ENCODE measurements around the gene SH3RF3. TPM values are rescaled to one million over a fixed set of nuclear protein-coding genes. Genes with fewer than 3 reads are reported as not detected.
A peak's percentile ranks its signal among the peaks of the same experiment; 100 is the strongest.

SH3RF3 gene
- total RNA-seq, 2 donors from 2014 or later: 1.3 to 5.6 TPM

- Histone ChIP-seq H3K27ac (peak overlapping the region in 1 of 4 donors; percentile 33), H3K4me3 (no peak overlapping the region), H3K9me3 (no peaks in the 10 kb centered on the region), H3K4me1 (peaks cover 19% of the 10 kb centered on the region), H3K36me3 (replicated peaks in 1 of 2; ENCODE audit: insufficient read depth in 1 of 2, low read depth in 2 of 2) (no peaks in the 10 kb centered on the region), H3K27me3 (no peaks in the 10 kb centered on the region)
- ATAC-seq (peak; percentile 73), DNase-seq (peak in 1 of 4 donors; percentile 59)
- 3 to 8% methylated on average over 2 of the region's 2 CpGs for WGBS, 2 donors
- TF ChIP-seq POLR2A (IDR thresholded peaks at IDR 0.05) (no peak), CTCF (IDR thresholded peaks at IDR 0.05) (no peak)
- intact Hi-C loops (cut with DNase I): no loop called here
Observed at GRCh38 chr2:109226128-109226527, 97.1 kb downstream of the SH3RF3 start.

GRCh38 chr2:109226622-109227021, 97.6 kb downstream of the SH3RF3 start:
- 91 to 95% methylated on average over 6 of the region's 6 CpGs for WGBS, 2 donors
- Histone ChIP-seq H3K27ac (peak overlapping the region in 1 of 4 donors; percentile 33), H3K36me3 (replicated peaks in 1 of 2; ENCODE audit: insufficient read depth in 1 of 2, low read depth in 2 of 2) (no peaks in the 10 kb centered on the region), H3K4me1 (peaks cover 23% of the 10 kb centered on the region), H3K4me3 (no peak overlapping the region), H3K9me3 (no peaks in the 10 kb centered on the region), H3K27me3 (no peaks in the 10 kb centered on the region)
- TF ChIP-seq CTCF (IDR thresholded peaks at IDR 0.05): no peak
- no peak for TF ChIP-seq POLR2A (IDR thresholded peaks at IDR 0.05)
- intact Hi-C loops (cut with DNase I): no loop called here
- DNase-seq (no peak), ATAC-seq (no peak)

GRCh38 chr2:109229094-109229675, 100.2 kb downstream of the SH3RF3 start:
- Histone ChIP-seq H3K4me1 (peaks cover 25% of the 10 kb centered on the region), H3K4me3 (no peak overlapping the region), H3K36me3 (replicated peaks in 1 of 2; ENCODE audit: insufficient read depth in 1 of 2, low read depth in 2 of 2) (no peaks in the 10 kb centered on the region), H3K9me3 (no peaks in the 10 kb centered on the region), H3K27ac (no peak overlapping the region), H3K27me3 (no peaks in the 10 kb centered on the region)
- ATAC-seq: no peak
- TF ChIP-seq POLR2A (IDR thresholded peaks at IDR 0.05) (no peak), CTCF (IDR thresholded peaks at IDR 0.05) (no peak)
- WGBS, 2 donors: 88 to 95% methylated on average over 4 of the region's 4 CpGs
- no peak for DNase-seq
- intact Hi-C loops (cut with DNase I): no loop called here

- Histone ChIP-seq H3K27ac (peak overlapping the region in 1 of 4 donors; percentile 17), H3K9me3 (no peaks in the 10 kb centered on the region), H3K4me1 (peaks cover 20% of the 10 kb centered on the region), H3K4me3 (no peak overlapping the region), H3K36me3 (replicated peaks in 1 of 2; ENCODE audit: insufficient read depth in 1 of 2, low read depth in 2 of 2) (no peaks in the 10 kb centered on the region), H3K27me3 (no peaks in the 10 kb centered on the region)
- no peak for DNase-seq
- ATAC-seq: peak; percentile 28
- intact Hi-C loops (cut with DNase I): no loop called here
- TF ChIP-seq CTCF (IDR thresholded peaks at IDR 0.05) (no peak), POLR2A (IDR thresholded peaks at IDR 0.05) (no peak)
- WGBS, 2 donors: 27 to 29% methylated on average over 7 of the region's 7 CpGs
Observed at GRCh38 chr2:109230941-109231420, 102.0 kb downstream of the SH3RF3 start.

- DNase-seq: no peak
- no peak overlapping the region for H3K27ac ChIP-seq
Observed at GRCh38 chr2:109231428-109231827, 102.4 kb downstream of the SH3RF3 start.

More at GRCh38 chr2:109231428-109231827, 102.4 kb downstream of the SH3RF3 start:
- TF ChIP-seq CTCF (IDR thresholded peaks at IDR 0.05) (no peak), POLR2A (IDR thresholded peaks at IDR 0.05) (no peak)
- 38 to 51% methylated on average over 3 of the region's 3 CpGs for WGBS, 2 donors
- peaks cover 16% of the 10 kb centered on the region for H3K4me1 ChIP-seq
- no peaks in the 10 kb centered on the region for H3K27me3 ChIP-seq
- ATAC-seq: no peak
- H3K36me3 ChIP-seq (replicated peaks in 1 of 2; ENCODE audit: insufficient read depth in 1 of 2, low read depth in 2 of 2): no peaks in the 10 kb centered on the region
- H3K9me3 ChIP-seq: no peaks in the 10 kb centered on the region
- H3K4me3 ChIP-seq: no peak overlapping the region
- intact Hi-C loops (cut with DNase I): no loop called here
